Measurements from ENCODE around the gene PARD3.
"Not testable (repeated sequence)": the region's sequence is repeated elsewhere in the genome, so short reads cannot be mapped to it uniquely, and the experiment has no call there.

PARD3 gene

GRCh38 chr10:34405611-34406462 is 409.3 kb downstream of the PARD3 start:
- DNase-seq (ENCODE audit: low spot score) = no peak

GRCh38 chr10:34403512-34403911 is 411.6 kb downstream of the PARD3 start:
- DNase-seq (ENCODE audit: low spot score) = peak; percentile 14
- no peak for FAIRE-seq

More at GRCh38 chr10:34405611-34406462, 409.3 kb downstream of the PARD3 start:
- FAIRE-seq = peak; percentile 35

- no peak for DNase-seq (ENCODE audit: low spot score)
- FAIRE-seq = no peak
Observed at GRCh38 chr10:34400075-34400474, 415.0 kb downstream of the PARD3 start.

- FAIRE-seq (no peak), DNase-seq (ENCODE audit: low spot score) (no peak)
Observed at GRCh38 chr10:34399013-34399412, 416.1 kb downstream of the PARD3 start.

DNA sequence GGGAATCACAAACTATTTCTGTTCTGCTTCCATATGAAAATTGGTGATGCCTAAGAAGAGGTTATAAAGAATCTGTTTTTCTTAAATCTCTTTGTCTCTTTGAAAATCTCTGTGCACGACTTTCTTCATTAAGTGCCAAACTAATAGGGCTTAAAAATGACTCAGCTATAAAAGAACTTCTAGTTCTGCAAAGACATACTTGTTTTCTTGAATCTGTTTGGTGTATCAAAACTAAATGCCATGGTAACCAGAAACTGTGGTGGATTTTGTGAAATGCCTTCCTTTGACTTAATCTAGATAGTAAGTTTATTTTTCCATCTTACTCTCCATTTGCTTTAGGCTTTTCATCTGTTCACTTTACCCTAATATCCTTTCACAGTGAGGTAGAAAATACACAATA is 417.8 kb downstream of the PARD3 start:
- FAIRE-seq = no peak
- DNase-seq (ENCODE audit: low spot score) = no peak

GRCh38 chr10:34396663-34397062 is 418.4 kb downstream of the PARD3 start:
- DNase-seq (ENCODE audit: low spot score) (no peak), FAIRE-seq (no peak)

DNA sequence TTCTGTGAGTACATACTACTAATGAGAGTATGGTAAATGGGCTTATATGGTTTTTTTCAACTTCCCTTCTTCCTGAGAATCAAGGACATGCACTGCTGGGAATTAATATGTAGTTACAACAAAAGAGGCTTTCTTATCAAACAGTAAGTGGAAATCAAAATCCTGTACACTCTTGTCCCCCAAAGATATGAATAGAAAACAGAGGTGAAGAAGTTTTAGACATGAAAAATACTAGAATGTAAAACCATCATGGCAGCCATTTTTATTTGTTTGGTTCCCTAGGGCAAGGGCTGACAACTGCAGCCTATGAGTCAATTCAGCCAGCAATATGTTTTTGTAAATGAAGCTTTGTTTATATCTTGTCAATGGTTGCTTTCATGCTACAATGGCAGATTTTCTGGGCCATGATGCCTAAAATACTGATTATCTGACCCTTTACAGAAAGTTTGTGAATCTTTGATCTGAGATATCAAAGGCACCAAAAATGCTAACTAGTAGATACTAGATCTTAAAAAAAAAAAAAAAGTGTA is 422.4 kb downstream of the PARD3 start:
- FAIRE-seq (no peak), DNase-seq (ENCODE audit: low spot score) (no peak)

- DNase-seq (ENCODE audit: low spot score); FAIRE-seq: not testable (repeated sequence)
Observed at GRCh38 chr10:34391168-34391567, 423.9 kb downstream of the PARD3 start.

DNA sequence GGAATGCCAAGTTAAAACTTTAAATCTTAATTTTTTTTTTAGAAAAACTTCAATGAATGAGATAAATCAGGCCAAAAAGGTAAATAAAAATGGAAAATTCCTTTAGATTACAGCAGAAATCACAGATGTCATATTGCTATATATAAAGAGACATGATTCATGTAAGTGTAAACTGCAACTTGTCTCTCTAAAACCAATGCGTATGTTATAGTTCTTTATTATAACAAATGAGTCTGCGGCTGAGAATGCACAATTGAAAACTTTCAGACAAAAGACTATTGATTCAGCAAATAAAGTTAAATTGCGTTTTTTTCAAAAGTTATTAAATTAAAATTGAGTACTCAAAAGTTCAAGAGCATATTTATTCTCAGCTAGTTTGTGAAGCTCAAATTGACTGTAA is 425.3 kb downstream of the PARD3 start:
- DNase-seq (ENCODE audit: low spot score) (no peak), FAIRE-seq (no peak)

DNA sequence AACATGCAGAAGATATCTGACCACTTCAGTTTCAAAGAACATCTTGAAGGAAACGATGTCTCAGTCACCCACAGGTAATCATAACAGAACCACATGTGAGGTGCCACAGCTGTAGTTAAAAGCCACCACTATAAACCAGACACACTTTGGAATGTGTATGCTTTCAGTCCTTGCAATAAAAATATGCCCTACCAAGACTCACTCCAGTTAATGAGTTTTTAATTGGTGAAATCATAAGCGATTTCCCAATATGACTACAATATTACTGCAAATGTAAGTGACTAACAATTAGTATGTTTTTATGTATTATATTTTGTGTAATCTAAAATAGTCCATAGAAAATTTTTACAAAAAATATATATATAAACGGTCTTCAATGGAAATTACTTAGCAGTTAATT is 428.2 kb downstream of the PARD3 start:
- FAIRE-seq = no peak

GRCh38 chr10:34384372-34384771 is 430.7 kb downstream of the PARD3 start:
- DNase-seq (ENCODE audit: low spot score) (no peak), FAIRE-seq (no peak)

More for the DNA sequence above, 428.2 kb downstream of the PARD3 start:
- DNase-seq (ENCODE audit: low spot score) = no peak

- no peak for DNase-seq (ENCODE audit: low spot score)
- no peak for FAIRE-seq
Observed at GRCh38 chr10:34382626-34383025, 432.5 kb downstream of the PARD3 start.

DNA sequence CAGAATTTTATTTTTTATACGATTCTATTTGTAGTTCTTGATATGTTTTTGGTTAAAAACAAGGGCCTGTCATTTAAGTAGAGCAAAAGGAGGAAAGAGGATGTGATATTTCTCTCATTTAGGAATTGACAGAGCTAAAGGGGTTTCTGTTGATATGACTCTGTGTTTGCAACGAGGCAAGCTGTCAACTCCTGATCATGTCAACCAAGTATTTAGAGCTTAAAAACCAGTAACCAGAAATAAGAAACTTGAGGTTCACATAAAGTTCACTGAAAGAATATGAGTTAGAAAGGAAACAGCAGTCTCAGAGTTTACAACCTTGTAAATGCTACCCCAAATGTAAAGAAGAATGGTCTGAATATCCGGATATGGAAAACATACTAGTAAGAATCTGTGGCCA is 434.2 kb downstream of the PARD3 start:
- DNase-seq (ENCODE audit: low spot score) = no peak
- FAIRE-seq = no peak

DNA sequence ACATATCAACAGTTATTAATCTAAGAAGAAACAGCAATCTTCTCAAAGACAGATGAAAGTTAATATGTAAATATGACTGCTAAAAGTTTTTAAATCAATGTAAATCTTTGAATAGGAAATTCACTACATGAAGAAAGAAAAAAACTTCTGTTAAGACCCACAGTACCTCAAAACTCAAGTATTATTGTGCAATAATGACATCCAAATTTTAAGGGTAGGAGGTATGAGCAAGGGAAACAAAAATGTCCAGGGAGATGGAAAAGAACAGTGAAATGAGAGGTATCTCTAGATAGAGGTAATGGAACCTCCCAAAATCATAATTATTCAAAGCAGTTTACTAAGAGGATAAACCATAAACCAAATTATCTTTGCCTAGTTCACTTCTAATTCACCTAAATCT is 436.8 kb downstream of the PARD3 start:
- FAIRE-seq (no peak), DNase-seq (ENCODE audit: low spot score) (no peak)

GRCh38 chr10:34377833-34378232 is 437.3 kb downstream of the PARD3 start:
- no peak for FAIRE-seq
- DNase-seq (ENCODE audit: low spot score) = no peak

GRCh38 chr10:34374356-34375045 is 440.6 kb downstream of the PARD3 start:
- FAIRE-seq (no peak), DNase-seq (ENCODE audit: low spot score) (no peak)

DNA sequence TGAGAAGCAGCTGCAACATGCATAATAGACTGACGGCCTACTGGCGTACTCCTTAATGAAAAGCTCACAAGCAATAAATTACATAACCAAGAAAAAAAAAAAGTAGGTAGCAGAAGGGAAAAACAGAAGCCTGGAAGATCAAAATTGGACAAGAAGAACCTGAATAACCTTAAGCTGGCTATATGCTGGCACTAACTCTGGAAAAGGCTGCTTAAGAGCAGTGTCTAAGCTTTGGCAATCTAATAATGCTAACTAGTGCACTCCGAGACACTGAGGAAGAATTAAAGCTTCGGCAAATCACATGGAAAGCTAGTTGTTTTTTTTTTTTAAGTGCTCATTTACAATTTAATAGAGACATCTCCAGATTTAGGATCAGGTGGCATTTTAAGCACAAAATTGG is 441.9 kb downstream of the PARD3 start:
- DNase-seq (ENCODE audit: low spot score) = no peak
- no peak for FAIRE-seq

- FAIRE-seq (no peak), DNase-seq (ENCODE audit: low spot score) (no peak)
Observed at GRCh38 chr10:34372509-34372908, 442.6 kb downstream of the PARD3 start.

- DNase-seq (ENCODE audit: low spot score) (no peak), FAIRE-seq (no peak)
Observed at GRCh38 chr10:34370126-34370525, 445.0 kb downstream of the PARD3 start.

DNA sequence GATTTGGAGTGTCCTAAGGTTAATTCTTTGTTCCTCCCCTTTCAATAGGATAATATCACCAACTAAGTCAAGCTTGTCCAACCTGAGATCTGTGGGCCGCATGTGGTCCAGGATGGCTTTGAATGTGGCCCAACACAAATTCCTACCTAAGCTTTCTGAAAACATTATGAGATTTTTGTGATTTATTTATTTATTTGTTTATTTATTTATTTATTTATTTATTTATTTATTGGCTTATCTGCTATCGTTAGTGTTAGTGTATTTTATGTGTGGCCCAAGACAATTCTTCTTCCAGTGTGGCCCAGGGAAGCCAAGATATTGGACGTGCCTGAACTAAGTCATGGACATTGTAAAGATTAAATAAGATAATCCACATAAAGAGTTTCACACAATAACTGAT is 446.0 kb downstream of the PARD3 start:
- DNase-seq (ENCODE audit: low spot score) = no peak
- no peak for FAIRE-seq

DNA sequence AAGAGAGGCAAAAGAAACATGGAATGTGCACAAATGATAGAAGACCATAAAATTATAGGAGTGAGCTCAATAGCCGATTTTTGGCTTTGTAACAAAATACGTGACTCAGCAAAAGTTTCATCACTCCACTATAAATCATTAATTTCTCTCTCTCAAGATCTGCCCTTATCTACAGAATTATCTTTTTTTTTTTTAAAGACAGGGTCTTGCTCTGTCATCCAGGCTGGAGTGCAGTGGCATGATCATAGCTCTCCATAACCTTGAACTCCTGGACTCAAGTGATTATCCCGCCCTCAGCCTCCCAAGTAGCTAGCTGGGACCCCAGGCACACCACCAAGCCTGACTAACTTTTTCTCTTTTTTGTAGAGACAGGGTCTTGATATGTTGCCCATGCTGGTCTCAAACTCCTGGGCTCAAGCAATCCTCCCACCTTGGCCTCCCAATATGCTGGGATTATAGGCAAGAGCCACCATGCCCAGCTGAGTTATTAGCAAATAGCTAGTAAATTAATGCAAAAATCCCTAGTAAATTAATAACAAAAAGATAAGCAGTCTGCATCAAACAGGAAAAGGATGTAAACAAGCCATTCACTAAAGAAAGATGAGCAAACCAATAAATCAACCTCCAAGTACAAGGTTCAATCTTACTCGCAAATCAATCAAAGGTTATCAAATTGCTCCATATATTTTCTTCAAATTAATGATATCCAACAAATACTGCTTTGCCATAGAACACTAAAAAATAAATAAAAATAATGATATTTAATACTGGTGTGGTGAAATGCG is 450.7 kb downstream of the PARD3 start:
- DNase-seq (ENCODE audit: low spot score) (peak; percentile 56), FAIRE-seq (peak; percentile 87)

GRCh38 chr10:34360984-34361383 is 454.1 kb downstream of the PARD3 start:
- FAIRE-seq = no peak
- no peak for DNase-seq (ENCODE audit: low spot score)

Measured in RCC 7860 (cell line).